Thyroid gland (tissue), 4 donors: ENCODE results near the gene SLC27A4. TPM values are rescaled to one million over a fixed set of nuclear protein-coding genes. Genes with fewer than 3 reads are reported as not detected.

Experiments used
- DNase-seq, 2 donors: peaks; one replicate each; pipeline ENCODE4 v3.0.0-alpha.2; 2019
- H3K27ac ChIP-seq, 3 donors: fragments of 200-600 bp; sonication (generic); 1 replicate in 2 of 3; 2 replicates in 1 of 3; pipeline ENCODE4 v1.5.1; 2016 to 2019; ENCODE audit warnings: mild to moderate bottlenecking in 1 of 3, moderate library complexity in 1 of 3
- H3K27me3 ChIP-seq: fragments of 200-600 bp; sonication (generic); one replicate; pipeline ENCODE4 v1.5.1; 2019
- H3K36me3 ChIP-seq, 2 donors: fragments of 200-600 bp; sonication (generic); one replicate each; pipeline ENCODE4 v1.5.1; 2016 to 2019
- H3K4me1 ChIP-seq, 2 donors: fragments of 200-600 bp; sonication (generic); one replicate each; pipeline ENCODE4 v1.5.1; 2017 to 2019
- H3K4me3 ChIP-seq, 3 donors: fragments of 200-600 bp; sonication (generic); replicated peaks in 1 of 3; 1 replicate in 2 of 3; 2 replicates in 1 of 3; pipeline ENCODE4 v1.5.1; 2016; ENCODE audit warnings: mild to moderate bottlenecking in 1 of 3
- H3K9me3 ChIP-seq: fragments of 200-600 bp; sonication (generic); one replicate; pipeline ENCODE4 v1.5.1; 2017
- CTCF ChIP-seq, 6 experiments: fragments of 200-600 bp in 3 of 6; fragments of 450-650 bp in 3 of 6; sonication (generic) in 3 of 6; IDR thresholded peaks; one replicate each; pipeline ENCODE4 v1.5.1; 2016 to 2019; ENCODE audit warnings: antibody characterized with exemption in 6 of 6, mild to moderate bottlenecking in 2 of 6, inconsistent platforms in 1 of 6, moderate library complexity in 1 of 6
- POLR2A ChIP-seq, 2 donors: fragments of 450-650 bp; IDR thresholded peaks; one replicate each; pipeline ENCODE4 v1.6.1; 2017; ENCODE audit warnings: antibody characterized with exemption in 2 of 2, mild to moderate bottlenecking in 2 of 2, moderate library complexity in 1 of 2
- WGBS, 2 donors: methylation state at CpG; one replicate each; pipeline ENCODE4 v1.1.5; 2017; 5-methylcytosine and 5-hydroxymethylcytosine counted together
- intact Hi-C: fragments of 100-400 bp; cut with DNase I; formaldehyde crosslinking; loops from one replicate; pipeline ENCODE4 v1.15.1; 2023
- total RNA-seq, 4 donors: library from RNA; depleted of rRNA; stranded (reverse); fragments of >200 nt; gene quantifications; one replicate each; pipeline ENCODE4 v1.2.3, GENCODE V29; 2016

The SLC27A4 gene
- total RNA-seq, 4 donors from 2014 or later = 15.9 to 38.4 (median 30.4) TPM

DNA sequence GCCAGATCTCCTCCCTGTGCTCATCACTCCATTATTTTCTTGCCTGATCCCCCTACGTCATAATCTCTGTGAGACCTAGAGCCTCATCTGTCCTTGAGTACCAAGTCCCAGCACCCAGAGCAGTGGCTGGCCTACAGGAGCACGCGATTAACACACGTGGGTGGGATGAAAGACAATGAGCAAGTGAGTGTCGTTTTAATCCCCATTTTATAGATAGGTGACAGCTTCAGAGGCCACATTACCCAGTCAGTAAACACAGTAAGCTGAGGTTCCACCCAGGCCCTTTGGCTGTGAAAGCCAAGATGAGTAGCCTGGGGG is 35.4 kb upstream of the SLC27A4 start:
- DNase-seq = no peak
- WGBS, 2 donors = 70 to 76% methylated on average over 5 of the region's 5 CpGs
- no peak for TF ChIP-seq CTCF (IDR thresholded peaks at IDR 0.05)
- no peak for TF ChIP-seq POLR2A (IDR thresholded peaks at IDR 0.05)
- Histone ChIP-seq H3K9me3 (no peaks in the 10 kb centered on the region), H3K27ac (no peak overlapping the region), H3K4me3 (no peak overlapping the region), H3K4me1 (no peaks in the 10 kb centered on the region), H3K27me3 (no peaks in the 10 kb centered on the region), H3K36me3 (peaks cover 7 to 10% of the 10 kb centered on the region in 2 donors)
- intact Hi-C loops = no loop called here

DNA sequence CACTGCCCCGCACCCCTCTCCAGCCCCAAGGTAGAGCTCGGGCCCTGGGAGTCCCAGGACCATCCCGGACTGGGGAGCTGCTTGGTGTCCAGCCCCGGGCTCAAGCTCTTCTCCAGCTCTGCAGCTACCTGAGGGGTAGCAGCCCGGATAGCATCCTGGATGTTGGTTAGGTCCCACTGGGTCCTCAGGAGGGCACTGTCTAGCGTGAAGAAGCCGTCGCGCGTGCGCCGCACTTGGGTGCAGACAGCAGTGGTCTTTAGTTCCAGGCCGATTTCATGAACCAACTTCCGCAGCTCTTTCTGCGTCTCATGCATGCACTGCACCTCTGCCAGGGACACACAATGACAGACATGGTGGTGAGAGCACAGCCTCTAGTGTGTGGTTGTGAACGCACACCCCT is 30.8 kb upstream of the SLC27A4 start:
- Histone ChIP-seq H3K9me3 (no peaks in the 10 kb centered on the region), H3K27me3 (no peaks in the 10 kb centered on the region), H3K4me3 (no peak overlapping the region), H3K4me1 (no peaks in the 10 kb centered on the region), H3K27ac (no peak overlapping the region), H3K36me3 (peaks cover 24 to 31% of the 10 kb centered on the region in 2 donors)
- TF ChIP-seq CTCF (IDR thresholded peaks at IDR 0.05) (no peak), POLR2A (IDR thresholded peaks at IDR 0.05) (no peak)
- intact Hi-C loops = no loop called here
- DNase-seq = no peak
- 95 to 98% methylated on average over 13 to 15 of the region's 16 CpGs for WGBS, 2 donors

GRCh38 chr9:128310461-128310860 is 29.9 kb upstream of the SLC27A4 start:
- intact Hi-C loops = no loop called here
- Histone ChIP-seq H3K4me3 (no peak overlapping the region), H3K4me1 (no peaks in the 10 kb centered on the region), H3K9me3 (no peaks in the 10 kb centered on the region), H3K27ac (no peak overlapping the region), H3K27me3 (no peaks in the 10 kb centered on the region), H3K36me3 (peaks cover 32 to 36% of the 10 kb centered on the region in 2 donors)
- DNase-seq = no peak
- 80 to 84% methylated on average over 10 of the region's 10 CpGs for WGBS, 2 donors
- no peak for TF ChIP-seq POLR2A (IDR thresholded peaks at IDR 0.05)
- TF ChIP-seq CTCF (IDR thresholded peaks at IDR 0.05) = no peak

GRCh38 chr9:128314697-128315096 is 25.6 kb upstream of the SLC27A4 start:
- H3K9me3 ChIP-seq = no peaks in the 10 kb centered on the region
- 95 to 97% methylated on average over 4 of the region's 4 CpGs for WGBS, 2 donors
- intact Hi-C loops = no loop called here
- no peak overlapping the region for H3K4me3 ChIP-seq
- no peak overlapping the region for H3K27ac ChIP-seq
- no peaks in the 10 kb centered on the region for H3K27me3 ChIP-seq
- no peaks in the 10 kb centered on the region for H3K4me1 ChIP-seq
- DNase-seq = no peak
- peaks cover 29 to 46% of the 10 kb centered on the region in 2 donors for H3K36me3 ChIP-seq
- TF ChIP-seq CTCF (IDR thresholded peaks at IDR 0.05) (no peak), POLR2A (IDR thresholded peaks at IDR 0.05) (no peak)

- H3K4me1 ChIP-seq = peaks cover 1 to 3% of the 10 kb centered on the region in 2 donors
- DNase-seq = no peak
- no peaks in the 10 kb centered on the region for H3K27me3 ChIP-seq
- WGBS, 2 donors = 86 to 90% methylated on average over 9 of the region's 9 CpGs
- H3K27ac ChIP-seq = no peak overlapping the region
- intact Hi-C loops = no loop called here
- TF ChIP-seq POLR2A (IDR thresholded peaks at IDR 0.05) = no peak
- no peak for TF ChIP-seq CTCF (IDR thresholded peaks at IDR 0.05)
- H3K4me3 ChIP-seq = no peak overlapping the region
- no peaks in the 10 kb centered on the region for H3K9me3 ChIP-seq
- peaks cover 13 to 30% of the 10 kb centered on the region in 2 donors for H3K36me3 ChIP-seq
These were observed 23.9 kb upstream of the SLC27A4 start for GRCh38 chr9:128316421-128316820.
